ENCODE measurements around the gene BAHCC1. TPM values are rescaled to one million over a fixed set of nuclear protein-coding genes. Genes with fewer than 3 reads are reported as not detected.

BAHCC1 gene
- total and polyA plus RNA-seq, 4 donors: 3.9 to 49.3 (median 19.8) TPM

DNA sequence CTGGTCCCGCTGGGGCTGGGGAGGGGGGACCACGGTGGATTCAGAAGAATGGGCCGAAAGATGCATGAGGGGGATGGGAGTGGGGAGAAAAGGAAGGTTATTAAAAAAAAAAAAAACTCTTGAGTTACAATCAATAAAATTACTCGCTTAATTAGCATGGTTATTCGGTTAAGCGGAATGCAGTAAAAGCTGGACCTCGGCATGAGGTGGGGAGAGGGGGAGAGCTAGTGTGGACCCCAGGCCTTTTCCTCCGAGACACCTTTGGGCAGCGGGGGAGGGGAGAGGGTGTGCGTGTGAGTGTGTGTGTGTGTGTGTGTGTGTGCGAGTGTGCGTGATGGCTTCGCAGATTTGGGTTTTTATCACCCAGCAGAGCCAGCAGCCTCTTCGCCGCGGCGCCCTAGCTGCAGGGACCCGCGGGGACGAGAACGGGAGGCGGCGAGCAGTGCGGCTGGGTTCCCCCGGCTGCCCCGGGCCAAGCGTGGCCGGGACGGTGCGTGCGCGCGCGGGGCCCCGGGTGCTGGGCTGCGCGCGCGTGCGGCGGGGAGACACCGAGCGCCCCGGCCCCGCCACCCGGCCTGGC lies 3.7 kb downstream of the BAHCC1 start:
- peak overlapping the region; percentile 76 to 87 for H3K4me3 ChIP-seq (ENCODE audit: low read length in 2 of 2)
- no peaks in the 10 kb centered on the region for H3K36me3 ChIP-seq (ENCODE audit: control insufficient read depth in 1 of 2, insufficient read depth in 2 of 2, low read length in 1 of 2)
- H3K27me3 ChIP-seq (ENCODE audit: control insufficient read depth in 1 of 2, insufficient read depth in 2 of 2, low read length in 1 of 2): no peaks in the 10 kb centered on the region
- no peaks in the 10 kb centered on the region for H3K9me3 ChIP-seq (ENCODE audit: control insufficient read depth, low read length)
- intact Hi-C loops (cut with DNase I): loop anchor here in 1 of 2 donors (10.0 kb wide), 1 partner anchor 206 kb away; no protein-coding TSS in a partner anchor
- no peak for ATAC-seq (ENCODE audit: low FRiP score)
- WGBS, 2 donors: 1 to 2% methylated on average over 24 to 46 of the region's 46 CpGs
- H3K27ac ChIP-seq (ENCODE audit: low read depth in 1 of 2, low read length in 2 of 2): peak overlapping the region; percentile 69 to 87
- no peak for DNase-seq
- peaks cover 0 to 4% of the 10 kb centered on the region in 2 donors for H3K4me1 ChIP-seq (ENCODE audit: control insufficient read depth in 1 of 2, insufficient read depth in 2 of 2, low read length in 2 of 2)

GRCh38 chr17:81399481-81400153 lies 4.4 kb downstream of the BAHCC1 start:
- DNase-seq: no peak
- H3K9me3 ChIP-seq (ENCODE audit: control insufficient read depth, low read length): no peaks in the 10 kb centered on the region
- intact Hi-C loops (cut with DNase I): loop anchor here (5.0 to 10.0 kb wide), 2 partner anchors 83 to 205 kb away; no protein-coding TSS in a partner anchor
- peak overlapping the region; percentile 76 to 87 for H3K4me3 ChIP-seq (ENCODE audit: low read length in 2 of 2)
- 0% methylated on average over 12 to 95 of the region's 95 CpGs for WGBS, 2 donors
- H3K4me1 ChIP-seq (ENCODE audit: control insufficient read depth in 1 of 2, insufficient read depth in 2 of 2, low read length in 2 of 2): peaks cover 0 to 4% of the 10 kb centered on the region in 2 donors
- no peak for ATAC-seq (ENCODE audit: low FRiP score)
- no peaks in the 10 kb centered on the region for H3K27me3 ChIP-seq (ENCODE audit: control insufficient read depth in 1 of 2, insufficient read depth in 2 of 2, low read length in 1 of 2)
- H3K27ac ChIP-seq (ENCODE audit: low read depth in 1 of 2, low read length in 2 of 2): peak overlapping the region; percentile 87 to 90
- no peaks in the 10 kb centered on the region for H3K36me3 ChIP-seq (ENCODE audit: control insufficient read depth in 1 of 2, insufficient read depth in 2 of 2, low read length in 1 of 2)

DNA sequence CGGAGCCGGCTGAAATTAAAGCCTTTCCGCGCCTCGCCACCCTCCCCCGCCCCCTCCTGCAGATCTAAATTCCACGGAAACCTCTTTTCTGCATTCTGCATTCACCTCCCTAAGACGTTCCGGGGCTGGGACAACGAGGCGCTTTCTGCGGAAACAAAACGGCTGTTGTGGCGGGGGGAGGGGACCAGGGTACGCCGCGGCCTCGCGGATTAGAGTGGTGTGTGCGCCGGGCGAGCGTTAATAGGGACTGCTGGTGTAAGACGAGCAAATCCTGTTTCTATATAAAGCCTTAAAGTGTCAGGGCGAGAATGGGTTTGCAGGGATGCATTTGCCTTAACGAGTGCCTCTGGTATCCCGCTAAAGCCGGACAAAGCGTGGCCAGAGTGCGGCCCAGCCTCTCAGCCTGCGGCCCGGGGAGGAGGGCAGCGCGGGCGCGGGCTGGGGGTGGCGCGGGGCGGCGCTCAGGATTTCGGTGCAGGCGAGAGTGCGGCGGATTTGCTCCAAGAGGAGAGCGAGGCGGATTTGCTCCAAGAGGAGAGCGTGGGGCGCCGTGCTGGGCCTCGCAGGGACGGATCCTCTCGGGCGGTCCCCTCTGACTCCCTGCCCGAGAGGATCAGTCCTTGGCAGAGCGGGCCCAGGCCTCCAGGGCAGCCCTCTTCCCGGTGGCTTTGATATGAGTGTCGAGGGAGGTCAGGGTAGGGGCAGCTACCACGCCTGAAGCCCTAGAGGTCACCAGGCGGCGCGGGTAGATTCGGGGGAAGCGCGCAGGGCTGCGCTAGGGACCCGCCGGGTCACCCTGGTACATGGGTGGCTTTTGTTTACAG lies 5.1 kb downstream of the BAHCC1 start:
- WGBS, 2 donors: 9 to 10% methylated on average over 65 to 67 of the region's 67 CpGs

DNA sequence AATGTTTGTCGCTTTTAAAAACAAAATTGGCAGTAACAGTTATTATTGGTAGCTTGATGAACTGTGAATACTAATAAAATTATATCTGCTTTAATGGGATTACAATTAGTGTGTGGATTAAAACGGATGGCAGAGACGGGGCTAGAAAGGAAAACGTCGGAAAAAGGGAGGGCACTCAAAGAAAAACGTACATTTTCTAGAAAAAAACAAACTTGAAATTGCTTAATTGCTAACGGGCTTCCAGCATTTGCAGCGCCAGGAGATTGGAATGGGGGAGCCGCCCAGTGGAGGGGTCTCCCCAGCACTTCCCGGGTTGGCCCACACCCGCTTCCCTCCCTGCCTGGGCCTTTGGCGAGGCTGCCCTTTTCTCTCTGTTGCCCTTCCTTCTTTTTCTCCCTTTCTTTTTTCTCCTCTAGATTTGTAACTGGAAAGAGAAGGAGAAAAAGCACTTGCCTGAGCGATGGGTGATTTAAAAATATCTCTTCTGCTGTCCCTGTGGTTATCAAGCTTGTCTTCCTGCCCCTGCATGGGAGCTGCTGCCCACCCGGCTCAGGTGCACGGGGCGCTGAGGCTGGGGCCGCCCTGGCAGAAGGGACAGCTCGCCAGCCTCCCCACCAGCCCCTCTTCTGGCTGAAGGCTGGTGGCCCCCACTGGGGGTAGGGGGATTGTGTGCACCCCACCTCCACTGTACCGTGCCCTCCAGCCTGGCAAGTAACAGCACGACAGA lies 5.9 kb downstream of the BAHCC1 start:
- Histone ChIP-seq H3K36me3 (ENCODE audit: control insufficient read depth in 1 of 2, insufficient read depth in 2 of 2, low read length in 1 of 2) (no peaks in the 10 kb centered on the region), H3K4me1 (ENCODE audit: control insufficient read depth in 1 of 2, insufficient read depth in 2 of 2, low read length in 2 of 2) (peaks cover 0 to 4% of the 10 kb centered on the region in 2 donors), H3K27me3 (ENCODE audit: control insufficient read depth in 1 of 2, insufficient read depth in 2 of 2, low read length in 1 of 2) (no peaks in the 10 kb centered on the region), H3K27ac (ENCODE audit: low read depth in 1 of 2, low read length in 2 of 2) (peak overlapping the region; percentile 87 to 90), H3K4me3 (ENCODE audit: low read length in 2 of 2) (no peak overlapping the region), H3K9me3 (ENCODE audit: control insufficient read depth, low read length) (no peaks in the 10 kb centered on the region)
- DNase-seq: no peak
- intact Hi-C loops (cut with DNase I): loop anchor here in 1 of 2 donors (5.0 kb wide), 1 partner anchor 81 kb away; no protein-coding TSS in a partner anchor
- 32 to 54% methylated on average over 20 of the region's 20 CpGs for WGBS, 2 donors
- ATAC-seq (ENCODE audit: low FRiP score): no peak

More for the DNA sequence above, 5.1 kb downstream of the BAHCC1 start:
- Histone ChIP-seq H3K9me3 (ENCODE audit: control insufficient read depth, low read length) (no peaks in the 10 kb centered on the region), H3K36me3 (ENCODE audit: control insufficient read depth in 1 of 2, insufficient read depth in 2 of 2, low read length in 1 of 2) (no peaks in the 10 kb centered on the region), H3K4me1 (ENCODE audit: control insufficient read depth in 1 of 2, insufficient read depth in 2 of 2, low read length in 2 of 2) (peaks cover 0 to 4% of the 10 kb centered on the region in 2 donors), H3K4me3 (ENCODE audit: low read length in 2 of 2) (peak overlapping the region; percentile 76 to 87), H3K27ac (ENCODE audit: low read depth in 1 of 2, low read length in 2 of 2) (peak overlapping the region; percentile 87 to 90), H3K27me3 (ENCODE audit: control insufficient read depth in 1 of 2, insufficient read depth in 2 of 2, low read length in 1 of 2) (no peaks in the 10 kb centered on the region)
- DNase-seq (no peak), ATAC-seq (ENCODE audit: low FRiP score) (no peak)
- intact Hi-C loops (cut with DNase I): loop anchor here in 1 of 2 donors (5.0 kb wide), 1 partner anchor 82 kb away; no protein-coding TSS in a partner anchor

GRCh38 chr17:81401723-81402529 lies 6.7 kb downstream of the BAHCC1 start:
- WGBS, 2 donors: 35 to 40% methylated on average over 19 of the region's 19 CpGs
- Histone ChIP-seq H3K27ac (ENCODE audit: low read depth in 1 of 2, low read length in 2 of 2) (peak overlapping the region; percentile 60 to 87), H3K27me3 (ENCODE audit: control insufficient read depth in 1 of 2, insufficient read depth in 2 of 2, low read length in 1 of 2) (no peaks in the 10 kb centered on the region), H3K9me3 (ENCODE audit: control insufficient read depth, low read length) (no peaks in the 10 kb centered on the region), H3K36me3 (ENCODE audit: control insufficient read depth in 1 of 2, insufficient read depth in 2 of 2, low read length in 1 of 2) (no peaks in the 10 kb centered on the region), H3K4me1 (ENCODE audit: control insufficient read depth in 1 of 2, insufficient read depth in 2 of 2, low read length in 2 of 2) (peaks cover 0 to 4% of the 10 kb centered on the region in 2 donors), H3K4me3 (ENCODE audit: low read length in 2 of 2) (no peak overlapping the region)
- ATAC-seq (ENCODE audit: low FRiP score): no peak
- intact Hi-C loops (cut with DNase I): loop anchor here in 1 of 2 donors (5.0 kb wide), 1 partner anchor 80 kb away; no protein-coding TSS in a partner anchor
- DNase-seq: no peak

DNA sequence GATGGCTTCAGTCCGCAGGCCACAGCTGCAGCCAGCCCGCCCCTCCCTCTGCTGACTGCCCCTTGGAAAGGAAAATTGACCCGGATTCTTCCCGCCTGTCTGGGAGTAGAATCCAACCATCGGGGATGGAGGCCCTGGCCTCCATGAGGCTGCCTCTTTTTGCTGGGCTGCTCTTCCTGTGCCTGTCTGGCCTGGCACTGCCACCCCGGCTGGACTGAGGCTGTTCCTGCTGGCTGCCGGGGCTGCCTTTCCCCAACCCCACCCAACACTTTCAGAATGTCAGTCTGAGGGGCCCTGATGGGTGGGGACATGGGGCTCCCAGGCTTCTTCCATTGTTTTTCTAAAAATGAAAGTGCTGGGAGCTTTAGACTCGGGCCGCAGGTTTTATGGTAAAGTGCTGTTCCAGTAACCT lies 7.3 kb downstream of the BAHCC1 start:
- intact Hi-C loops (cut with DNase I): loop anchor here in 1 of 2 donors (5.0 kb wide), 1 partner anchor 80 kb away; no protein-coding TSS in a partner anchor
- Histone ChIP-seq H3K27ac (ENCODE audit: low read depth in 1 of 2, low read length in 2 of 2) (peak overlapping the region; percentile 16 to 60), H3K27me3 (ENCODE audit: control insufficient read depth in 1 of 2, insufficient read depth in 2 of 2, low read length in 1 of 2) (no peaks in the 10 kb centered on the region), H3K4me1 (ENCODE audit: control insufficient read depth in 1 of 2, insufficient read depth in 2 of 2, low read length in 2 of 2) (peaks cover 0 to 4% of the 10 kb centered on the region in 2 donors), H3K4me3 (ENCODE audit: low read length in 2 of 2) (no peak overlapping the region), H3K9me3 (ENCODE audit: control insufficient read depth, low read length) (no peaks in the 10 kb centered on the region), H3K36me3 (ENCODE audit: control insufficient read depth in 1 of 2, insufficient read depth in 2 of 2, low read length in 1 of 2) (no peaks in the 10 kb centered on the region)
- DNase-seq (no peak), ATAC-seq (ENCODE audit: low FRiP score) (no peak)
- WGBS, 2 donors: 47 to 54% methylated on average over 9 of the region's 9 CpGs

GRCh38 chr17:81402981-81403467 lies 7.8 kb downstream of the BAHCC1 start:
- DNase-seq (no peak), ATAC-seq (ENCODE audit: low FRiP score) (no peak)
- Histone ChIP-seq H3K27ac (ENCODE audit: low read depth in 1 of 2, low read length in 2 of 2) (peak overlapping the region; percentile 16 to 60), H3K4me1 (ENCODE audit: control insufficient read depth in 1 of 2, insufficient read depth in 2 of 2, low read length in 2 of 2) (peaks cover 0 to 4% of the 10 kb centered on the region in 2 donors), H3K27me3 (ENCODE audit: control insufficient read depth in 1 of 2, insufficient read depth in 2 of 2, low read length in 1 of 2) (no peaks in the 10 kb centered on the region), H3K36me3 (ENCODE audit: control insufficient read depth in 1 of 2, insufficient read depth in 2 of 2, low read length in 1 of 2) (no peaks in the 10 kb centered on the region), H3K4me3 (ENCODE audit: low read length in 2 of 2) (no peak overlapping the region), H3K9me3 (ENCODE audit: control insufficient read depth, low read length) (no peaks in the 10 kb centered on the region)
- WGBS, 2 donors: 47 to 51% methylated on average over 9 of the region's 9 CpGs
- intact Hi-C loops (cut with DNase I): loop anchor here in 1 of 2 donors (5.0 kb wide), 1 partner anchor 79 kb away; no protein-coding TSS in a partner anchor
